HG03521 (cell line): ENCODE measurements around the gene CACNB2.
A peak's percentile ranks its signal among the peaks of the same experiment; 100 is the strongest.

Experiments
- ATAC-seq: cut with Tn5 transposase; IDR thresholded peaks from one replicate; pipeline ENCODE4 v1.9.1; 2021; ENCODE audit warnings: mild to moderate bottlenecking, moderate library complexity; ENCODE audit not compliant: unreplicated experiment

The CACNB2 gene

GRCh38 chr10:18278181-18278580 is 138.0 kb downstream of the CACNB2 start:
- ATAC-seq, result no peak

GRCh38 chr10:18279173-18279572 is 138.9 kb downstream of the CACNB2 start:
- no peak for ATAC-seq

GRCh38 chr10:18282094-18282493 is 141.9 kb downstream of the CACNB2 start:
- no peak for ATAC-seq

GRCh38 chr10:18290651-18291313 is 150.6 kb downstream of the CACNB2 start:
- ATAC-seq, result no peak

- no peak for ATAC-seq
Measured at GRCh38 chr10:18293536-18294510, 153.6 kb downstream of the CACNB2 start.

GRCh38 chr10:18294633-18295032 is 154.4 kb downstream of the CACNB2 start:
- ATAC-seq, result no peak

GRCh38 chr10:18297659-18298058 is 157.4 kb downstream of the CACNB2 start:
- no peak for ATAC-seq

- no peak for ATAC-seq
Measured at GRCh38 chr10:18298256-18298655, 158.0 kb downstream of the CACNB2 start.

- ATAC-seq, result no peak
Measured at GRCh38 chr10:18303851-18304801, 163.9 kb downstream of the CACNB2 start.

- ATAC-seq, result no peak
Measured at GRCh38 chr10:18306031-18306430, 165.8 kb downstream of the CACNB2 start.

GRCh38 chr10:18308600-18308999 is 168.4 kb downstream of the CACNB2 start:
- ATAC-seq, result no peak

GRCh38 chr10:18310761-18311160 is 170.5 kb downstream of the CACNB2 start:
- no peak for ATAC-seq

GRCh38 chr10:18312374-18313139 is 172.3 kb downstream of the CACNB2 start:
- peak; percentile 88 for ATAC-seq

GRCh38 chr10:18313140-18313530 is 172.9 kb downstream of the CACNB2 start:
- ATAC-seq, result no peak

GRCh38 chr10:18313626-18314025 is 173.4 kb downstream of the CACNB2 start:
- no peak for ATAC-seq

GRCh38 chr10:18319628-18320027 is 179.4 kb downstream of the CACNB2 start:
- ATAC-seq, result no peak

GRCh38 chr10:18321371-18321770 is 181.1 kb downstream of the CACNB2 start:
- no peak for ATAC-seq

- ATAC-seq, result no peak
Measured at GRCh38 chr10:18323916-18324315, 183.7 kb downstream of the CACNB2 start.

GRCh38 chr10:18325410-18325809 is 185.2 kb downstream of the CACNB2 start:
- no peak for ATAC-seq

GRCh38 chr10:18325889-18326531 is 185.8 kb downstream of the CACNB2 start:
- ATAC-seq, result no peak
